ENCODE results near the gene C1orf167.
A peak's percentile ranks its signal among the peaks of the same experiment; 100 is the strongest.

The C1orf167 gene

GRCh38 chr1:11766429-11766776 is 4.4 kb downstream of the C1orf167 start:
- DNase-seq, result no peak

DNA sequence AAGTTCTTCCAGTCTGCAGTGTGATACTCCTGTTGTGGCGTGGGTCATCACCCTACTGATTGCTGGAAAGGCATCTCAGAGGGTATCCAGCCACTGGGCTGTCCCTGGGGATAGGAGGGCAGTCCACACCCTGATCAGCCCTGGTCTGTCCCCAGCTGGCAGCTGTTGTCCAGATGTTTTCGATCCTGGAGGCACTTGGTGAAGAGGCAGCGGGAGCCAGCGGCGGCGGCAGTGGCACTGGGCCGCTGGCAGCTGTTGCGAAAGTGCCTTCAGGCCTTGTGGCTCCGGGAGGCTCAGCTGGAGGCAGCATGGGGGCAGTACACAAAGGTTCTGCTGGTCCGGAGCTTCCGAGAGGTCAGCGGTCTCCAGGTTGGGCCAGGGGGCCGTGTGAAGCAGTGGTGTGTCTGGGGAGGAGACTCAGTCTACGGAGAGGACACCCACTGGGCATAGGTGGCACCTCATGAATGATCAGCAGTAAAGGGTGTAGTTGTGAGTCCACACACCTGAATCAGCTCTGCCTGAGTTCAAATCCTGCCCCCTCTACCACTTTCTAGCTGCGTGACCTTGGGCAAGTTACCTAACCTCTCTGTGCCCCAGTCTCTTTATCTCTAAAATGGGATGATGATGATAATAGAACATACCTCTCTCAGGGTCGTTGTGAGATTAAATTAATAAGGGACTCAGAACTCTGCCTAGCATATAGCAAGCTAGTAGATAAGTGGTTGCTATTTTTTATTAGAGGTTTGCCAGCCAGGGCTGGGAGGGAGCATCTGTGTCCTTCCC is 6.1 kb downstream of the C1orf167 start:
- no peak for DNase-seq

DNA sequence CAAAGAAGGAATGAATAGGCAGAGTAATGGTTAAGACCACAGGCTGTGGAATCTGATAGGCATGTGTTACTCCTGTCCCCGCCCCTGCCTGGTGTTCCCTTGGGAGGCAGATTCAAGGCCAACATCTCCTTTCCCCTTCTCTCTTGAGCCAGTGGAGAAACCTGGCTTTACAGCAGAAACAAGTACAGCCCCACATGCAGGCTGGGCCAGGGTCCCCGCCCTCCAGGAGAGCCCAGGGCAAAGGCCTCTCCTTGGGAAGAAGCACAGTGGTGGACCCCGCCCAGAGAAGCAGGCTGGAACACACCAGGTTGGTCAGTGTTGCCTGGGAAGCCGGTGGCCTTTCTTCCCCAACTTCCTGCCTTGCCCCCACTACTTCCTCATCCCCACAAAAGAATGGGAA is 6.8 kb downstream of the C1orf167 start:
- no peak for DNase-seq

DNA sequence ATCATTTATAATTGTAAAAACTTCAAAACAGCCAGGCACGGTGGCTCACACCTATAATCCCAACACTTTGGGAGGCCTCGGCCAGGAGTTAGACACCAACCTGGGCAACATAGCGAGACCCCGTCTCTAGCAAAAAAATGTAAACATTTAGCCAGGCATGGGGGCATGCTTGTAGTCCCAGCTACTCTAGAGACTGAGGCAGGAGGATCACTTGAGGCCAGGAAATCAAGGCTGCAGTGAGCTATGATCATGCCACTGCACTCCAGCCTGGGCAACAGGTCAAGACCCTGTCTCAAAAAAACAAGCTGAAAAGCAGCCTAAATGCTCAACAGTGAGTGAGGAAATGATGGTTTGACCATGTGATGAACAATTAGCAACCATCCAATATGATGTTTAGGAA is 7.3 kb downstream of the C1orf167 start:
- DNase-seq, result no peak

DNA sequence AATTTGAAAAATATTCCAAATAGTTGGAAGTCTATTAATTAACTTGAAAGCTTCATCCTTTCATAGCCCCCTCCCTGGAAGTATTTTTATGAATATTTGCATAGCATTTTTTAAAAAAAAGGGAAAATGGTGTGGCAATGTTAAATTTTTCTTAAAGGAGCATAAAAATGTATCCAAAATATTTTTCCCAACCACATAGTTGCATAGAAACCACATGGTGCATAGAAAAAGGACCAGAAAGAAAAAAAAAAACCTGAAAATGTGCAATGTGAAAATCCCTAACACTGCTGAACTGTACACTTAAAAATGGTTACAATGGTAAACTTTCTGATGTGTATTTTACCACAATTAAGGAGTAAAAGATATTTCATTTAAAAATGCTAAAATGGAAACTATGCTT is 8.0 kb downstream of the C1orf167 start:
- no peak for DNase-seq

- DNase-seq, result no peak
Measured at GRCh38 chr1:11771481-11772043, 9.6 kb downstream of the C1orf167 start.

DNA sequence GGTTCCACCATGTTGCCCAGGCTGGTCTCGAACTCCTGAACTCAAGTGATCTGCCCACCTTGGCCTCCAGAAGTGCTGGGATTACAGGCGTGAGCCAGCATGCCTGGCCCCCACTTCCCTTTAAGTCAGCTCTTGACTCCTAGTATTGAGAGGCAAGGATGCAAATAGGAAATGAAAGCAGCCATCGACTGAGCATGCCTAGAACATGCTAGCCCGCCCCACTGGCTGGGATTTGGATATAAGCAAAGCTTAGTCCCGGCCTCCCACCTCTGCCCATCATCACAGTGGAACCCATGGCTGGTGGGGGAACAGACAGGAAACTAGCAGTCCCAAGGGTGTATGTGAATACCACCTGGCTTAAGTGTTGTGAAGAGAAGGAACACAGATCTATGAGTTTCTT is 10.5 kb downstream of the C1orf167 start:
- no peak for DNase-seq

GRCh38 chr1:11774753-11775152 is 12.8 kb downstream of the C1orf167 start:
- DNase-seq, result no peak

DNA sequence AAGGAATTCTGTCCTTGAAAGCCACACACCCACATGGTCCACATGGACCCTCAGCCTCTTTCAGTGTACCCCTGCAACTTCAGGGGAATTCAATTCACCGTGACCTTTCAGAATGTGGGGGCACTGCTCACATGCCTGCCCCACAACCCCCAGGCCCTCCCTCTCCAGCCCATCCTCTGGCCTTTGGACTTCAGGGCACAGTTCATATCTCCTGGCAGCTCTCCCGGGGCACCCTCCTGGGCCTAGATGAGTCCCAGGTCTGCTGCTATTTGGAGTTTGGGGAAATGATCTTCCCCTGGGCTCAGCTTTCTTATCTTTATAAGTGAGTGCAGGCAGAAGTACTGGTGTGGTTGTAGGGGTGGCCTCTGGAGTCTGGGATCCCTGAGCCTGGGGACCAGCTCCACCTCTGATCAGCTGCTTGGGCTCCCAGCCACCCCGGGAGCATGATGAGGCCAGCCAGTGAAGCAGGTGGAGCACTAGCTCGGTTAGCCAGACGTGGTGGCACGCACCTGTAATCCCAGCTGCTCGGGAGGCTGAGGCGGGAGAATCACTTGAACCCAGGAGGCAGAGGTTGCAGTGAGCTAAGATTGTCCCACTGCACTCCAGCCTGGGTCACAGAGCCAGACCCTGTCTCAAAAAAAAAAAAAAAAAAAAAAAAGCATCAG is 15.8 kb downstream of the C1orf167 start:
- DNase-seq, result no peak

- DNase-seq, result no peak
Measured at GRCh38 chr1:11778336-11778735, 16.3 kb downstream of the C1orf167 start.

DNA sequence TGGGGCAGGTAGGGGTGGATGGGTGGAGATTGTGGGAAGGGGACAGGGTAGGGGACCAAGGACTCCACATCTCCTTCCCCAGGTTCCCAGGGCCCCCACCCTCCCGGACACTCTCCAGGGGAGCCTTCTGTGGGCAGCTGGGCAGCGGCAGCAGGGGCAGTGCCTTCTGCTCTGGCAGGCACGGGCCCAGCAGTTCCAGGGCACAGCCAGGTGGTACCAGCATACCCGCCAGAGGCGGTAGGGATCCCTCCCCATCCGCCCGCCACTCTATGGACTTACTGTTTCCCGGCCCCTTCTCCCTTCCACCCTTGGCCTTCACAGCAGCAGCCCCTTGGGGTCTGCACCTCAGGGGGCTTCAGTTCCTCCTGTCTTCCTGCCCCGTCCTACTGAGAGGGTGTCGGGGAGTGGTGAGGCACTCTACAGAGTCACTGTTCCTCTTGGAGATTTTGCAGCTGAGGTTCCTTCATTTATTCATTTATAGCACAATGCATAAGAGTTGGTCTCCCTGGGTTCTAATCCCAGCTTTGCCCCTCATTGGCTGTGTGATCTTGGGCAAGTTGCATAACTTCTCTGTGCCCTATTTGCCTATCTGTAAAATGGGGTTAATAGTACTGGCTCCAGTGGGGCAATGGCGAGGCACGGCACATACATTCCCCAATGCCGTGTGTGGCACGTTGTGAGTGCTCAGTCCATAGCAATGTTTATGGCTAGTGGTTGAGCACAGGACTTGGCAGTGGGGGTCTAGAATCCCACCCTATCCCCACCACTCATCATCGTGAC is 17.0 kb downstream of the C1orf167 start:
- no peak for DNase-seq

- no peak for DNase-seq
Measured at GRCh38 chr1:11779715-11780379, 17.9 kb downstream of the C1orf167 start.

- DNase-seq, result no peak
Measured at GRCh38 chr1:11780380-11781147, 18.6 kb downstream of the C1orf167 start.

DNA sequence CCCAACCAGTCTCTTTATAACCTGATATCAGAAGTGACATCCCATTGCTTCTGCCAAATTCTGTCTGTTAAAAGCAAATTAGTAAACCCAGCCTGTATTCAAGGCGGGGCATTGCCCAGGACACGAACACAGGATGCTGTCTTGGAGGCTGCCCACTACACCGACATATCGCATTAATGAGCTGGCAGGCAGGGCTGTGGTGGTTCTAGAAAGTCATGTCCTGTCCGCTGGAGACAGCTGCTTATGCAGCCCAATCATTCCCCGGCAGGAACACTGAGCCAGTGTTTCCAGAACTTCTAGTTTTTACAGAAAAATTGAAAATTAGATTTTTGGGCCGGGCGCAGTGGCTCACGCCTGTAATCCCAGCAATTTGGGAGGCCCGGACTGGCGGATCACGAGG is 19.3 kb downstream of the C1orf167 start:
- no peak for DNase-seq

- DNase-seq, result no peak
Measured at GRCh38 chr1:11782127-11782708, 20.2 kb downstream of the C1orf167 start.

DNA sequence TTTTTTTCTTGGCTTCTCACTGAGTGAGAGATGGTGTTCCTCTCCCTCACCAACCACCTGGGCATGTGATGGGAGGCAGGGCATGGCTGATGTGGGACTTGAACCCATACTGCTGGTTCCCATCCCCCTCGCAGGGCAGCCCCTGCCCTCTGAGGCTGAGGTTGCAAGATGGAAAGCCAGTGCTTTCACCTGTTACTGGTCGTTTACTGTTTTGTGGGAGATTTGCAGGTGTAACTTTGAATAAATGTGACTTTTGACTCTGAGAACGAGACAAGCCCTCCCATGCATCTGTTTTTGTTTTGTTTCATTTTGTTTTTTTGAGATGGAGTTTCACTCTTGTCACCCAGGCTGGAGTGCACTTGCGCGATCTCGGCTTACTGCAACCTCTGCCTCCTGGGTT is 21.6 kb downstream of the C1orf167 start:
- DNase-seq, result no peak

DNA sequence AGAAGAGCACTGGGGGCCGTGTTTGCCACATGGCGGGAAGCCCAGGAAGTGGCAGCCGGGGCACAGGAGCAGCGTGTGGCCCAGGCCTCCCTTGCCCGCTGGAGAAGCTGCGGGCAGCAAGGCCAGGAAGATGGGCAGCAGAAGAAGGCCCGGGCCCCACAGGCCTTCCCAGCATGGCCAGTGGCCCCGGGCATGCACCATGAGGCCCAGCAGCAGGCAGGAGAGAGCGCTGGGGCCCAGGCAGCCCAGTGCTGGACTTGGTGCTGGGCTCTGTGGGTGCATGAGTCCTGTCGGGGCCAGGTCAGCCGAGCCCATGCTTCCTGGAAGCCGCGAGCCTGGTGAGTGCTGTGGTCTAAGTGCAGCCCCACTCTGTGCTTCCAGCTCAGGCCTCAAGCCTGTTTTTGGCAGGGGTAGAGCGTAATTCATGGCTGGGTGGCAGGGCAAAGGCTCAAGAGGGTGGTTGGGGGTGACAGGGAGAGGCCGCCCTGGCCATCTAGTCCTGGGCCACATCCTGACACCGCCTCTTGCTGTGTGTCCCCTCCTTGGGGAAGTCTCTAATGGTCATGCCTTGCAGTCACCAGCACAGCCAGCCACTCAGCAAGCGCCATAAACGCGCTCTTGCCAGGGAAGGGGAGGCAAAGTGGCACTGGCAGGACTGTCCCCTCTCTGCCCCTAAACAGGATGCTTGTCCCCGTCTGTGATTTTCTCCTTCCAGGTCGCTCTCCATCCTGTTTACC is 22.4 kb downstream of the C1orf167 start:
- no peak for DNase-seq

DNA sequence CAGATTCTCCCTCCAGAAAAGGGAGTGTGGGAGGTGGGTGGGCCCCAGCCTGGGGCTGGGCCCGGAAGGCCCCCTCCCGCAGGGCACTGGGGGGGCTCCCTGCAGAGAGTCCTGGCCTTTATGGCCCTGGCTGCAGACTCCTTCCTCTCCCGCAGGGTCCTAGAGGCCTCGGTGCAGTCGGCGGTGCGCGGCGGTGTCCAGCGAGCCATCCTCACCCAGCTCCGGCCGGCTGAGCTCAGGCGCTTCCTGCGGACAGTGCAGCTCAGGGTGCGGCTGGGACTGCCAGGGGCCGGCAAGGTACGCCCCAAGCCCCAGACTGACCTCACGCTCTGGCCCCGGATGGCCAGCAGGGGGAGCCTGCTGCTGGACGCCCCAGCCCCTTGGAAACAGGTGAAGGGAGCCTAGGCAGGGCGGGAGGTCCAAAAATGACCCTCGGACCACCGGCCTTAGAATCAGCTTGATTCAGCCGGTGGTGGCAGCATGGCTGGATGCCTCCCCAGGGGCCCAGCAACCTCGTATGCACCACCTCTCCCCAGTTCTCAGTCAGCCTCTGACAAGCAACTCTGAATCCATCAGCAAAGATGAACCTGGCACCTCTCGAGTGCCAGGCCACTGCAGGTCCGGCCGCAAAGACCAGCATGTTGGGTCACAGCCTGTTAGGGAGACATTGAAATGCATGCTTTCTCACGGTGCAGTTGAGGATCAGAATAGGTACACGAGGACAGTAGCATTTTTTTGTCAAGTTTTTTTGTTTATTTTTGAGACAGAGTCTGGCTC is 23.2 kb downstream of the C1orf167 start:
- DNase-seq, result peak; percentile 14 to 46

DNA sequence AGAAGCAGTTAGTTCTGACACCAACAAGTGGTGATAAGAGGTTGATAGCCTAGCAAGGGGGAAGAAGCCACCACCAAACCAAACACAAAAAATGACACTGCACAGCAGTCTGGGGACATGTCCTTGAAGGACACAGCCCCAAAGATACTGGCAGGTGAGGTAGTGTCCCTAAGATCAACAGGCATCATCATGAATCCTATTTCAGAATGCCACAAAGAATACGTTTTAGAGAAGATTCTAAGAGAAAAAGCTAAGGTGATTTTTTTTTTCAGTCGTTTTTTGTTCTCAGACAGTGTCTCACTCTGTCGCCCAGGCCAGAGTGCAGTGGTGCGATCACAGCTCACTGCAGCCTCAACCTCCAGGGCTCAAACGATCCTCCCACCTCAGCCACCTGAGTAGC is 24.2 kb downstream of the C1orf167 start:
- DNase-seq, result no peak

DNA sequence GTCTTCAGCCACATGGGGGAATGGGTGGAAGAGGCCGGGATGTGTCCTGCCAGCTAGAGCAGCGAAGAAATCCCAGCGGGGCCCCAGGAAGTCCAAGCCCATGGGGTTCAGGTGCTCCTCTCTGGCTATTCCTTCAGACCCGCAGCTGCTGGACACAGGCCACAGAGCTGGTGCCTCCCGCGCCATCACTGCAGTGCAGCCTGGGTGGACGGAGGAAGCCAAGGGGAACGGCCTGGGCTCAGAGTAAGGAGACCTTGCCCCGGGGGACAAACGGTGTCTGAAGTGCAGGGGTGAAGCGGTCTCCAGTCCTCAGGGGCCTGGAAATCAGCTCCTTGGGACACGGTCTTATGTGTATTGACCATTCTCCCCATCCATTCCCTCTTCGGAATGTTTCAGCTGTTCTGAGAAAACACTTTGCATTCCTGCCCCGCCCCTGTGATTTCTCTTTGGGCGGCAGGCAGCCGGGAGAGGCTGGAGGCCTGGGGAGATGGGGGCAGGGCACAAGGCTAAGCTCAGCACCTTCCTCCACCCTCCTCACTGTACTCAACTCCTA is 25.3 kb downstream of the C1orf167 start:
- DNase-seq, result no peak

Measured in stimulated activated CD4-positive, alpha-beta T cell treated with anti-CD3 and anti-CD28 coated beads, Interleukin-4, amount 100 ng/mL, for 4 hours (primary cell).